ENCODE results near the gene RAD51D.

DNA sequence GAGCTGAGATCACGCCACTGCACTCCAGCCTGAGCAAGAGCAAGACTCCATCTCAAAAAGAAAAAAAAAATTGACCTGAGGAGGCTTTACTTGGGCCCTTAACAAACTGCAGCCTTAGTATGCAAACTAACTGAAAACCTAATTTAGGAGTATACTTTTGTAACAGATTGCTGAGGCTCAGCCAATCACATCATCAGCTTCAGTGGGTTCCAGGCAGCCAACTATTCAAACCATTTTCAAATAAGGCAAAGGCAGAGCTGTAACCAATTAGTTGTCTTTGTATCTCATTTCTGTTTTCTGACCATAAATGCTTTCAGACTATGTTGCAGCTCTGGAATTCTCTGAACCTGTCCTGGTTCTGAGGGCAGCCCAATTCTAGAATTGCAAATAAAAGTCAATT, 23.9 kb downstream of the RAD51D start:
- TF ChIP-seq GATA2 (IDR thresholded peaks at IDR 0.05; ENCODE audit: low read depth, low read length): no peak
- no peak for TF ChIP-seq GATA3 (IDR thresholded peaks at IDR 0.05; ENCODE audit: low read depth, low read length)
